ENCODE measurements around the gene FZR1. TPM values are rescaled to one million over a fixed set of nuclear protein-coding genes. Genes with fewer than 3 reads are reported as not detected.

Gene FZR1
- total and polyA plus RNA-seq, 9 of the 15 experiments (the other 6 are each of a cell fraction or from before 2014, with no cell fraction given), result 0.18 to 48.0 (median 22.2) TPM

GRCh38 chr19:3467437-3468198 is 38.5 kb upstream of the FZR1 start:
- Histone ChIP-seq H3K9ac (ENCODE audit: insufficient read depth in 1 of 2, low read depth in 2 of 2, low read length in 2 of 2) (no peak overlapping the region), H3K4me3 (no peak overlapping the region), H3K36me3 (ENCODE audit: control insufficient read depth, insufficient read depth, low read length) (peaks cover 13% of the 10 kb centered on the region; the same call in 1 of the 3 replicates), H3K9me1 (ENCODE audit: control insufficient read depth, insufficient read depth, low read length) (no peaks in the 10 kb centered on the region), H3K27ac (ENCODE audit: extremely low read depth, low read depth, low read length) (no peak overlapping the region), H3K4me2 (ENCODE audit: insufficient read depth, low read length) (no peak overlapping the region), H3K9me3 (replicated peaks; ENCODE audit: control insufficient read depth, insufficient read depth, low read depth, low read length) (peaks cover 7% of the 10 kb centered on the region), H4K20me1 (replicated peaks; ENCODE audit: control insufficient read depth, insufficient read depth, low read length) (no peaks in the 10 kb centered on the region), H3K79me2 (ENCODE audit: control insufficient read depth, insufficient read depth, low read length) (no peaks in the 10 kb centered on the region), H2AFZ (ENCODE audit: low read depth, low read length) (no peak overlapping the region), H3K4me1 (replicated peaks in 1 of 2; ENCODE audit: control insufficient read depth in 2 of 2, insufficient read depth in 2 of 2, low read length in 2 of 2) (peaks cover 0 to 37% of the 10 kb centered on the region in 2 experiments; a peak in 2 of 5 replicates), H3K27me3 (ENCODE audit: control insufficient read depth in 2 of 2, insufficient read depth in 2 of 2, low read length in 2 of 2) (no peaks in the 10 kb centered on the region)
- 87% methylated on average over 9 of the region's 10 CpGs for WGBS (ENCODE audit: insufficient coverage, low coverage, missing lambda C conversion rate)
- ChIA-PET CTCF (ENCODE audit: low intra/inter-chr PET ratio) (no interaction called here), POLR2A (no interaction called here)
- BruUV-seq (replicated peaks), result no TSS peak
- intact Hi-C loops (cut with micrococcal nuclease), result no loop called here
- TF ChIP-seq CBX3 (IDR thresholded peaks at IDR 0.05; ENCODE audit: borderline replicate concordance in 1 of 2, low read length in 2 of 2) (peak in 1 of 2 experiments; percentile 97; a peak in 2 of 3 replicates), TRIM28 (IDR thresholded peaks at IDR 0.05) (peak; percentile 88), CBX5 (IDR thresholded peaks at IDR 0.05; ENCODE audit: borderline replicate concordance, low read depth) (peak; percentile 93), ESRRA (IDR thresholded peaks at IDR 0.05; ENCODE audit: borderline replicate concordance, low read depth) (peak; percentile 33; the same call in 1 of the 2 replicates), TRIM24 (IDR thresholded peaks at IDR 0.05) (peak; percentile 36 to 37; a peak in 1 of 4 replicates), CBX1 (IDR thresholded peaks at IDR 0.05; ENCODE audit: low read depth) (peak; percentile 51; the same call in 1 of the 2 replicates), XRCC5 (IDR thresholded peaks at IDR 0.05; ENCODE audit: low read depth, low read length) (0 out of 2 replicates have a peak, but pooled peaks have one; percentile 38), RBM17 (IDR thresholded peaks at IDR 0.05; ENCODE audit: borderline replicate concordance, low read depth, low read length) (no peak), BCOR (IDR thresholded peaks at IDR 0.05) (no peak), SIN3A (IDR thresholded peaks at IDR 0.05; ENCODE audit: borderline replicate concordance in 2 of 2, control insufficient read depth in 1 of 2, low read depth in 2 of 2, low read length in 2 of 2) (no peak), MTA3 (IDR thresholded peaks at IDR 0.05; ENCODE audit: borderline replicate concordance) (no peak), CREM (IDR thresholded peaks at IDR 0.05; ENCODE audit: low read depth) (peak; percentile 62), POLR2B (IDR thresholded peaks at IDR 0.05; ENCODE audit: low read depth, partially characterized antibody) (peak; percentile 18), POLR2A (conservative IDR thresholded peaks at IDR 0.05) (0 out of 2 replicates have a peak, but pooled peaks have one; percentile 46), USF1 (CRISPR knock-in tag; IDR thresholded peaks at IDR 0.05) (no peak), U2AF2 (optimal IDR thresholded peaks at IDR 0.05; ENCODE audit: low read depth, low read length) (no peak), HDAC1 (IDR thresholded peaks at IDR 0.05) (peak in 1 of 2 experiments; percentile 61; a peak in 1 of 4 replicates), NR2C1 (IDR thresholded peaks at IDR 0.05) (peak; percentile 36; the same call in 1 of the 2 replicates), NR2C1 (tag; IDR thresholded peaks at IDR 0.05) (no peak), DPF2 (IDR thresholded peaks at IDR 0.05) (no peak), ZNF280A (IDR thresholded peaks at IDR 0.05; ENCODE audit: low read depth, partially characterized antibody) (peak; percentile 74), POLR2G (IDR thresholded peaks at IDR 0.05; ENCODE audit: low read depth, low read length) (peak; percentile 32; the same call in 1 of the 2 replicates), ZNF41 (CRISPR knock-in tag; conservative IDR thresholded peaks at IDR 0.05) (no peak)
- DNase-seq (ENCODE audit: extremely low read depth in 1 of 4, low spot score in 3 of 4), result peak in 2 of 4 experiments; percentile 17 to 54
- in situ Hi-C loops (cut with MboI), result no loop called here
- FAIRE-seq, result no peak
- ATAC-seq, result no peak
